OCI-LY1 (cell line): ENCODE results near the gene ICE1.

Experiments
- EZH2 ChIP-seq: fragments of 200-600 bp; sonication (generic), shearing (Covaris generic); IDR thresholded peaks from 2 replicates; pipeline ENCODE4 v1.8.0; 2017; ENCODE audit warnings: borderline replicate concordance, mixed run types, mild to moderate bottlenecking, antibody characterized with exemption, low read length, moderate library complexity, mixed read lengths
- TF ChIP-seq, protein P1 (sequence below): fragments of 200-600 bp; sonication (generic), shearing (Covaris generic); IDR thresholded peaks from 2 replicates; pipeline ENCODE4 v1.5.1; 2017; ENCODE audit warnings: mild to moderate bottlenecking, antibody characterized with exemption, low read length, moderate library complexity, mixed read lengths

DNA sequence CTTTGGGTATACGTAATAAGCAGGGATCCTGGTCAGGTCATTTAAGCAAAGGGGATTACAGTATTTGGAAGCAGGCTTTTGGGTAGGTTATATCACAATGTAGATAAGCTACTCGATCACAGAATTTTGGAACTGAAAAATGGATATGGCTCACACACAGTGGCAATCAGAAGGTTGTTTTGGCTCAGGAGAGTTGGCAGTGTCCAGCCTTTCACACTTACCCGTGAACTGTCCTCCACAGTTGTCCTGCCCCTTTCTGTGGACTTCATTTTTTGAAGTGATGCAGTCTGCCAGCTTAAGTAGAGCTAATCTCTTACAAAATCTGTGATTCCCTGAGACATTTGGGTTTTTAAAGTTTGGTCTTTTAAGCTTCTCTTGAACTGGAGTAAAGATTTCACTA is 30.7 kb downstream of the ICE1 start:
- TF ChIP-seq, protein P1, sequence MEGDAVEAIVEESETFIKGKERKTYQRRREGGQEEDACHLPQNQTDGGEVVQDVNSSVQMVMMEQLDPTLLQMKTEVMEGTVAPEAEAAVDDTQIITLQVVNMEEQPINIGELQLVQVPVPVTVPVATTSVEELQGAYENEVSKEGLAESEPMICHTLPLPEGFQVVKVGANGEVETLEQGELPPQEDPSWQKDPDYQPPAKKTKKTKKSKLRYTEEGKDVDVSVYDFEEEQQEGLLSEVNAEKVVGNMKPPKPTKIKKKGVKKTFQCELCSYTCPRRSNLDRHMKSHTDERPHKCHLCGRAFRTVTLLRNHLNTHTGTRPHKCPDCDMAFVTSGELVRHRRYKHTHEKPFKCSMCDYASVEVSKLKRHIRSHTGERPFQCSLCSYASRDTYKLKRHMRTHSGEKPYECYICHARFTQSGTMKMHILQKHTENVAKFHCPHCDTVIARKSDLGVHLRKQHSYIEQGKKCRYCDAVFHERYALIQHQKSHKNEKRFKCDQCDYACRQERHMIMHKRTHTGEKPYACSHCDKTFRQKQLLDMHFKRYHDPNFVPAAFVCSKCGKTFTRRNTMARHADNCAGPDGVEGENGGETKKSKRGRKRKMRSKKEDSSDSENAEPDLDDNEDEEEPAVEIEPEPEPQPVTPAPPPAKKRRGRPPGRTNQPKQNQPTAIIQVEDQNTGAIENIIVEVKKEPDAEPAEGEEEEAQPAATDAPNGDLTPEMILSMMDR = no peak
- TF ChIP-seq EZH2 = no peak
